H1 (cell line): ENCODE results near the gene SPRYD3. TPM values are rescaled to one million over a fixed set of nuclear protein-coding genes. Genes with fewer than 3 reads are reported as not detected.

Experiments
- CTCF ChIA-PET: fragments of 300-600 bp; sonication (Branson Sonifier 250); formaldehyde crosslinking; loops from one replicate; lab custom pipeline; 2021; ENCODE audit not compliant: partially characterized antibody; lab: Charles Lee
- POLR2A ChIA-PET: fragments of 300-600 bp; sonication (Branson Sonifier 250); formaldehyde crosslinking; loops from one replicate; lab custom pipeline; 2021; ENCODE audit warnings: inconsistent platforms; ENCODE audit not compliant: partially characterized antibody; lab: Charles Lee
- DNase-seq, 2 experiments: peaks; one replicate each; pipeline versions ENCODE4 v3.0.0 to v3.0.0-alpha.2; 2010 to 2022; ENCODE audit warnings: low spot score in 2 of 2, low read depth in 1 of 2, mixed read lengths in 1 of 2
- FAIRE-seq: peaks from 2 replicates; lab custom pipeline; 2011; peaks lifted over from hg19 to GRCh38; lab: Jason Lieb, UNC
- H2AFZ ChIP-seq: 2 replicates; pipeline ENCODE4 v1.8.1; 2012; ENCODE audit warnings: low read length, inconsistent platforms
- H2AK5ac ChIP-seq: 2 replicates; pipeline ENCODE4 v1.6.1; 2013; ENCODE audit warnings: low read depth, low read length
- H2BK120ac ChIP-seq: replicated peaks from 2 replicates; pipeline ENCODE3; 2013; ENCODE audit warnings: low read depth, low read length, inconsistent platforms
- H2BK12ac ChIP-seq: 2 replicates; pipeline ENCODE4 v1.6.1; 2013; ENCODE audit warnings: low read depth, low read length
- H2BK15ac ChIP-seq: 2 replicates; pipeline ENCODE4 v1.6.1; 2013; ENCODE audit warnings: low read length
- H2BK20ac ChIP-seq: 2 replicates; pipeline ENCODE4 v1.6.1; 2013; ENCODE audit warnings: low read length
- H2BK5ac ChIP-seq: 2 replicates; pipeline ENCODE4 v1.6.1; 2013; ENCODE audit warnings: low read depth, low read length
- H3K14ac ChIP-seq: 2 replicates; pipeline ENCODE4 v1.6.1; 2013; ENCODE audit warnings: inconsistent platforms; ENCODE audit not compliant: insufficient read length
- H3K18ac ChIP-seq: 2 replicates; pipeline ENCODE4 v1.6.1; 2013; ENCODE audit warnings: low read length; ENCODE audit errors: extremely low read depth
- H3K23ac ChIP-seq: 2 replicates; pipeline ENCODE4 v1.6.1; 2013; ENCODE audit warnings: inconsistent platforms; ENCODE audit not compliant: insufficient read length
- H3K23me2 ChIP-seq: 2 replicates; pipeline ENCODE4 v1.6.1; 2013; ENCODE audit warnings: low read depth, low read length
- H3K27ac ChIP-seq: 2 replicates; pipeline ENCODE4 v1.6.1; 2011; ENCODE audit warnings: low read depth, low read length, inconsistent platforms
- H3K27me3 ChIP-seq, 4 experiments: replicated peaks in 1 of 4; 1 replicate in 1 of 4; 2 replicates in 3 of 4; pipeline versions ENCODE4 v1.6.1 to v1.8.1; 2011 to 2013; ENCODE audit warnings: low read length in 3 of 4, mild to moderate bottlenecking in 3 of 4, inconsistent platforms in 2 of 4, mixed read lengths in 2 of 4, moderate library complexity in 1 of 4; ENCODE audit not compliant: control insufficient read depth in 3 of 4, insufficient read depth in 3 of 4; ENCODE audit errors: extremely low read depth in 1 of 4
- H3K36me3 ChIP-seq, 4 experiments: 2 replicates each; pipeline versions ENCODE4 v1.6.1 to v1.8.1; 2011 to 2013; ENCODE audit warnings: mild to moderate bottlenecking in 4 of 4, low read length in 3 of 4, moderate library complexity in 2 of 4, control low read depth in 1 of 4, inconsistent platforms in 1 of 4; ENCODE audit not compliant: insufficient read depth in 4 of 4, control insufficient read depth in 2 of 4
- H3K4ac ChIP-seq: replicated peaks from 2 replicates; pipeline ENCODE3; 2013; ENCODE audit warnings: low read length, low read depth, mixed read lengths, inconsistent platforms; ENCODE audit not compliant: insufficient read length
- H3K4me1 ChIP-seq, 4 experiments: replicated peaks in 1 of 4; 1 replicate in 1 of 4; 2 replicates in 3 of 4; pipeline versions ENCODE4 v1.6.1 to v1.8.1; 2011 to 2013; ENCODE audit warnings: low read length in 3 of 4, inconsistent platforms in 2 of 4, mixed read lengths in 1 of 4; ENCODE audit not compliant: insufficient read depth in 4 of 4, control insufficient read depth in 3 of 4
- H3K4me2 ChIP-seq, 2 experiments: 2 replicates each; pipeline versions ENCODE4 v1.6.1 to v1.8.1; 2011 to 2013; ENCODE audit warnings: low read depth in 2 of 2, low read length in 2 of 2, control low read depth in 1 of 2, inconsistent platforms in 1 of 2, mild to moderate bottlenecking in 1 of 2; ENCODE audit not compliant: insufficient read depth in 1 of 2
- H3K4me3 ChIP-seq, 4 experiments: fragments of 200-600, 300-600 bp in 1 of 4; sonication (generic), shearing (Covaris generic), sonication (Bioruptor Twin) in 1 of 4; 2 replicates each; pipeline versions ENCODE4 v1.5.1 to v1.8.1; 2011 to 2016; ENCODE audit warnings: low read length in 4 of 4, low read depth in 3 of 4, control low read depth in 2 of 4, inconsistent platforms in 2 of 4, mild to moderate bottlenecking in 2 of 4, mixed read lengths in 1 of 4, moderate library complexity in 1 of 4; ENCODE audit not compliant: insufficient read depth in 2 of 4; ENCODE audit errors: extremely low read depth in 1 of 4
- H3K56ac ChIP-seq: replicated peaks from 2 replicates; pipeline ENCODE3; 2013; ENCODE audit warnings: low read depth, mild to moderate bottlenecking, mixed read lengths, low read length, inconsistent platforms; ENCODE audit not compliant: insufficient read length
- H3K79me1 ChIP-seq: 2 replicates; pipeline ENCODE4 v1.6.1; 2013; ENCODE audit warnings: low read depth, low read length, control low read depth
- H3K79me2 ChIP-seq, 2 experiments: 2 replicates each; pipeline versions ENCODE4 v1.6.1 to v1.8.1; 2012 to 2013; ENCODE audit warnings: low read length in 2 of 2, mild to moderate bottlenecking in 2 of 2, inconsistent platforms in 1 of 2; ENCODE audit not compliant: insufficient read depth in 2 of 2, control insufficient read depth in 1 of 2
- H3K9ac ChIP-seq, 4 experiments: replicated peaks in 1 of 4; 1 replicate in 1 of 4; 2 replicates in 3 of 4; pipeline versions ENCODE4 v1.6.1 to v1.8.1; 2011 to 2013; ENCODE audit warnings: low read depth in 3 of 4, low read length in 3 of 4, control low read depth in 2 of 4, mild to moderate bottlenecking in 2 of 4, moderate library complexity in 2 of 4, inconsistent platforms in 1 of 4; ENCODE audit errors: extremely low read depth in 1 of 4
- H3K9me3 ChIP-seq, 2 experiments: 2 replicates each; pipeline versions ENCODE4 v1.6.1 to v1.8.1; 2012 to 2013; ENCODE audit warnings: mild to moderate bottlenecking in 2 of 2, moderate library complexity in 2 of 2, control low read depth in 1 of 2, inconsistent platforms in 1 of 2, low read depth in 1 of 2, low read length in 1 of 2, mixed read lengths in 1 of 2; ENCODE audit not compliant: insufficient read depth in 2 of 2
- H4K20me1 ChIP-seq, 2 experiments: replicated peaks in 1 of 2; 2 replicates each; pipeline versions ENCODE3 to v1.8.1; 2011 to 2013; ENCODE audit warnings: inconsistent platforms in 2 of 2, low read length in 2 of 2, mild to moderate bottlenecking in 1 of 2; ENCODE audit not compliant: insufficient read depth in 2 of 2, control insufficient read depth in 1 of 2
- H4K5ac ChIP-seq: 2 replicates; pipeline ENCODE4 v1.6.1; 2013; ENCODE audit warnings: low read length, low read depth, mixed read lengths, inconsistent platforms; ENCODE audit not compliant: insufficient read length
- H4K8ac ChIP-seq: 2 replicates; pipeline ENCODE4 v1.8.0; 2013; ENCODE audit warnings: mild to moderate bottlenecking, moderate library complexity, low read length, inconsistent platforms; ENCODE audit not compliant: insufficient read depth; ENCODE audit errors: extremely low read depth
- H4K91ac ChIP-seq: replicated peaks from 2 replicates; pipeline ENCODE3; 2013; ENCODE audit warnings: low read length, mixed read lengths, inconsistent platforms; ENCODE audit not compliant: insufficient read length
- ATF2 ChIP-seq: IDR thresholded peaks from 2 replicates; pipeline ENCODE4 v1.6.1; 2012; ENCODE audit warnings: low read length, inconsistent platforms
- BRCA1 ChIP-seq: IDR thresholded peaks from 2 replicates; pipeline ENCODE4 v1.6.1; 2012; ENCODE audit warnings: low read depth, low read length, improper control_type of control experiment
- CBX8 ChIP-seq: fragments of 300-800, 300-1000 bp; sonication (generic); IDR thresholded peaks from 2 replicates; pipeline ENCODE4 v1.7.1; 2016; ENCODE audit warnings: low read depth, low read length, borderline replicate concordance
- JUND ChIP-seq: IDR thresholded peaks from 2 replicates; pipeline ENCODE4 v1.6.1; 2011; ENCODE audit warnings: mild to moderate bottlenecking, improper control_type of control experiment, low read length
- MAX ChIP-seq: IDR thresholded peaks from 2 replicates; pipeline ENCODE4 v1.6.1; 2012; ENCODE audit warnings: inconsistent platforms
- NANOG ChIP-seq: IDR thresholded peaks from 2 replicates; pipeline ENCODE4 v1.6.1; 2011; ENCODE audit warnings: low read length, low read depth, mild to moderate bottlenecking, inconsistent platforms; ENCODE audit not compliant: insufficient read depth, poor library complexity, severe bottlenecking
- SP1 ChIP-seq: IDR thresholded peaks from 2 replicates; pipeline ENCODE4 v1.6.1; 2011; ENCODE audit warnings: low read depth, low read length
- TAF1 ChIP-seq: IDR thresholded peaks from 2 replicates; pipeline ENCODE4 v1.6.1; 2011; ENCODE audit warnings: mild to moderate bottlenecking, low read depth, low read length
- YY1 ChIP-seq: IDR thresholded peaks from 2 replicates; pipeline ENCODE4 v1.6.1; 2011; ENCODE audit warnings: low read depth, mild to moderate bottlenecking, low read length
- WGBS, 2 experiments: shearing (Covaris generic) in 1 of 2; methylation state at CpG; one replicate each; pipeline versions ENCODE4 v1.1.6 to v1.1.7; 2013 to 2015; ENCODE audit warnings: low lambda C conversion rate in 2 of 2, mixed read lengths in 2 of 2, inconsistent platforms in 1 of 2, low coverage in 1 of 2, missing lambda C conversion rate in 1 of 2; ENCODE audit not compliant: insufficient replicate concordance in 2 of 2, insufficient coverage in 1 of 2, insufficient read length in 1 of 2; ENCODE audit errors: extremely low coverage in 1 of 2, missing lambda C conversion rate in 1 of 2; 5-methylcytosine and 5-hydroxymethylcytosine counted together
- polyA plus RNA-seq, 7 experiments: library from polyadenylated mRNA; depleted of rRNA in 3 of 7; stranded (reverse) in 5 of 7; unstranded in 2 of 7; fragments of >200 nt in 5 of 7; fragments of 200-250 nt in 2 of 7; gene quantifications; 1 replicate in 5 of 7; 2 replicates in 1 of 7; 4 replicates in 1 of 7; pipeline versions ENCODE4 v1.2.1 to v1.2.3, GENCODE V29; 2011 to 2013; ENCODE audit warnings: missing spikeins in 2 of 7, mixed read lengths in 2 of 7
- total RNA-seq: library from RNA; stranded (reverse); fragmentation: NEBNext Ultra II Directional; extraction: Animal tissue kit (Norgen Biotek cat#: 25700); gene quantifications from 2 replicates; pipeline ENCODE4 v1.2.1, GENCODE V29; 2021

SPRYD3 gene
- total and polyA plus RNA-seq, 2 of the 8 experiments (the other 6 are each of a cell fraction or from before 2014, with no cell fraction given): 6.8 to 8.0 TPM

- Histone ChIP-seq H3K4me1 (peaks cover 22 to 58% (median 46%) of the 10 kb centered on the region in 4 experiments), H4K91ac (peak overlapping the region; percentile 29), H2AFZ (no peak overlapping the region), H3K4me3 (peak overlapping the region in 2 of 4 experiments; percentile 11 to 58; a peak in 4 of 8 replicates), H2BK120ac (no peak overlapping the region), H3K79me2 (no peaks in the 10 kb centered on the region), H3K23ac (no peak overlapping the region), H3K36me3 (peaks cover 0 to 5% (median 0%) of the 10 kb centered on the region in 4 experiments; a peak in 1 of 8 replicates), H3K79me1 (peaks cover 10% of the 10 kb centered on the region; the same call in 1 of the 2 replicates), H4K20me1 (peaks cover 12 to 21% of the 10 kb centered on the region in 2 experiments), H2AK5ac (peak overlapping the region; percentile 44; the same call in 1 of the 2 replicates), H4K5ac (no peak overlapping the region), H3K9ac (no peak overlapping the region), H3K9me3 (no peaks in the 10 kb centered on the region), H3K18ac (peak overlapping the region; percentile 88), H2BK15ac (no peak overlapping the region), H3K4ac (no peak overlapping the region), H3K23me2 (peaks cover 32% of the 10 kb centered on the region), H3K4me2 (peak overlapping the region; percentile 78 to 98), H3K14ac (no peak overlapping the region), H3K27me3 (peaks cover 0 to 4% (median 3%) of the 10 kb centered on the region in 4 experiments; a peak in 5 of 7 replicates), H2BK20ac (no peak overlapping the region), H4K8ac (no peak overlapping the region), H3K56ac (no peak overlapping the region), H2BK5ac (peak overlapping the region; percentile 87; the same call in 1 of the 2 replicates), H3K27ac (no peak overlapping the region), H2BK12ac (no peak overlapping the region; the same call in 1 of the 2 replicates)
- CTCF ChIA-PET: interaction anchor here (0.9 to 15.7 kb wide), 6 partner anchors 12 to 274 kb away, joined by 3 to 258 read pairs (median 6); partner anchors contain the start of genes IGFBP6 and SPRYD3
- WGBS, 2 experiments: 73% methylated on average over 1 of the region's 2 CpGs; no CpG with 5 or more reads in 1 of the 2 experiments
- DNase-seq (no peak), FAIRE-seq (no peak)
- POLR2A ChIA-PET: interaction anchor here (0.7 to 35.6 kb wide), 7 partner anchors 9 to 261 kb away, joined by 3 to 711 read pairs (median 4); partner anchors contain the start of gene EIF4B
- TF ChIP-seq JUND (no peak), BRCA1 (no peak), TAF1 (no peak), CBX8 (no peak), NANOG (no peak), YY1 (no peak), MAX (no peak), ATF2 (no peak), SP1 (no peak)
Measured at GRCh38 chr12:53050426-53051057, 28.6 kb downstream of the SPRYD3 start.
